ENCODE measurements around the gene UBALD2.
"Not testable (repeated sequence)": the region's sequence is repeated elsewhere in the genome, so short reads cannot be mapped to it uniquely, and the experiment has no call there.

Gene UBALD2

GRCh38 chr17:76263896-76264295, 1.3 kb upstream of the UBALD2 start:
- H3K27me3 ChIP-seq (replicated peaks; ENCODE audit: control insufficient read depth, insufficient read depth, low read length), result no peaks in the 10 kb centered on the region
- H3K4me3 ChIP-seq (replicated peaks; ENCODE audit: low read depth, low read length), result no peak overlapping the region; the same call in 1 of the 2 replicates
- no peak for DNase-seq (ENCODE audit: extremely low read depth, insufficient read length)
- H3K36me3 ChIP-seq (ENCODE audit: control insufficient read depth, insufficient read depth, low read length), result peaks cover under 1% of the 10 kb centered on the region
- TF ChIP-seq CTCF (IDR thresholded peaks at IDR 0.05; ENCODE audit: insufficient read depth, low read length, poor library complexity, severe bottlenecking), result no peak

GRCh38 chr17:76264425-76264754, 758 bp upstream of the UBALD2 start:
- Histone ChIP-seq H3K36me3 (ENCODE audit: control insufficient read depth, insufficient read depth, low read length) (peaks cover 4% of the 10 kb centered on the region), H3K27me3 (replicated peaks; ENCODE audit: control insufficient read depth, insufficient read depth, low read length) (no peaks in the 10 kb centered on the region), H3K4me3 (replicated peaks; ENCODE audit: low read depth, low read length) (peak overlapping the region; percentile 50)
- no peak for TF ChIP-seq CTCF (IDR thresholded peaks at IDR 0.05; ENCODE audit: insufficient read depth, low read length, poor library complexity, severe bottlenecking)
- DNase-seq (ENCODE audit: extremely low read depth, insufficient read length), result no peak

GRCh38 chr17:76265624-76266243, 586 bp downstream of the UBALD2 start:
- TF ChIP-seq CTCF (IDR thresholded peaks at IDR 0.05; ENCODE audit: insufficient read depth, low read length, poor library complexity, severe bottlenecking), result no peak
- no peaks in the 10 kb centered on the region for H3K27me3 ChIP-seq (replicated peaks; ENCODE audit: control insufficient read depth, insufficient read depth, low read length)
- peaks cover 6% of the 10 kb centered on the region for H3K36me3 ChIP-seq (ENCODE audit: control insufficient read depth, insufficient read depth, low read length)
- peak overlapping the region; percentile 79 for H3K4me3 ChIP-seq (replicated peaks; ENCODE audit: low read depth, low read length)
- DNase-seq (ENCODE audit: extremely low read depth, insufficient read length), result no peak

GRCh38 chr17:76266244-76266938, 1.2 kb downstream of the UBALD2 start:
- TF ChIP-seq CTCF (IDR thresholded peaks at IDR 0.05; ENCODE audit: insufficient read depth, low read length, poor library complexity, severe bottlenecking), result no peak
- Histone ChIP-seq H3K4me3 (replicated peaks; ENCODE audit: low read depth, low read length) (peak overlapping the region; percentile 79), H3K27me3 (replicated peaks; ENCODE audit: control insufficient read depth, insufficient read depth, low read length) (no peaks in the 10 kb centered on the region), H3K36me3 (ENCODE audit: control insufficient read depth, insufficient read depth, low read length) (peaks cover 7% of the 10 kb centered on the region)
- no peak for DNase-seq (ENCODE audit: extremely low read depth, insufficient read length)

- DNase-seq (ENCODE audit: extremely low read depth, insufficient read length), result no peak
- Histone ChIP-seq H3K4me3 (replicated peaks; ENCODE audit: low read depth, low read length) (peak overlapping the region; percentile 79), H3K27me3 (replicated peaks; ENCODE audit: control insufficient read depth, insufficient read depth, low read length) (no peaks in the 10 kb centered on the region), H3K36me3 (ENCODE audit: control insufficient read depth, insufficient read depth, low read length) (peaks cover 7% of the 10 kb centered on the region)
- no peak for TF ChIP-seq CTCF (IDR thresholded peaks at IDR 0.05; ENCODE audit: insufficient read depth, low read length, poor library complexity, severe bottlenecking)
These were observed 2.0 kb downstream of the UBALD2 start for GRCh38 chr17:76267051-76267576.

- H3K36me3 ChIP-seq (ENCODE audit: control insufficient read depth, insufficient read depth, low read length); DNase-seq (ENCODE audit: extremely low read depth, insufficient read length); H3K27me3 ChIP-seq (replicated peaks; ENCODE audit: control insufficient read depth, insufficient read depth, low read length): not testable (repeated sequence)
- peak overlapping the region; percentile 79 for H3K4me3 ChIP-seq (replicated peaks; ENCODE audit: low read depth, low read length)
These were observed 2.4 kb downstream of the UBALD2 start for GRCh38 chr17:76267581-76268001.

Measured in GM06990 (cell line).